Epidermal melanocyte (primary cell): ENCODE data around the gene AP2M1.

Experiments
- DNase-seq: peaks from one replicate; pipeline ENCODE4 v3.0.0; 2011; ENCODE audit warnings: low spot score; ENCODE audit not compliant: insufficient read length

AP2M1 gene

GRCh38 chr3:184178521-184179138 is 4.0 kb downstream of the AP2M1 start:
- no peak for DNase-seq

DNA sequence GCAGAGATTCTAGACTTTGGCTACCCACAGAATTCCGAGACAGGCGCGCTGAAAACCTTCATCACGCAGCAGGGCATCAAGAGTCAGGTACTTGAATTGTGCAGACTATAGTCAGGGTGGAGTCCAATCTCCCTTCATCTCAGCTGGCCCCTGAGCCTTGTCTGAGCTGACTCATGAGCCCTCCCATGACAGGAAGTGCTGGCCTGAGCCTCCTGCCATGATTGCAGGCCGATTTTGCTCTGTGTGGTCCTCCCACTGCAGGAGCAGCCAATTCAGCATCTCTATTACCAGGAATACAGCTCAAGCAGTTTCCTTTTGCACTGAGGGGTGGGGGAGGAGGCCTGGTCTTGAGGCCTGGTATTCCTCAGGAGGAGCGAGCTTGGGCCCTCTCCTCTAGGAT is 5.5 kb downstream of the AP2M1 start:
- DNase-seq, result no peak

- no peak for DNase-seq
Measured at GRCh38 chr3:184181596-184181995, 6.9 kb downstream of the AP2M1 start.

DNA sequence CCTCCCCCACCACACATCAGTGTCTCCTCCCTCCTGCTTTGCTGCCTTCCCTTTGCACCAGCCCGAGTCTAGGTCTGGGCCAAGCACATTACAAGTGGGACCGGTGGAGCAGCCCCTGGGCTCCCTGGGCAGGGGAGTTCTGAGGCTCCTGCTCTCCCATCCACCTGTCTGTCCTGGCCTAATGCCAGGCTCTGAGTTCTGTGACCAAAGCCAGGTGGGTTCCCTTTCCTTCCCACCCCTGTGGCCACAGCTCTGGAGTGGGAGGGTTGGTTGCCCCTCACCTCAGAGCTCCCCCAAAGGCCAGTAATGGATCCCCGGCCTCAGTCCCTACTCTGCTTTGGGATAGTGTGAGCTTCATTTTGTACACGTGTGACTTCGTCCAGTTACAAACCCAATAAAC is 9.0 kb downstream of the AP2M1 start:
- no peak for DNase-seq

DNA sequence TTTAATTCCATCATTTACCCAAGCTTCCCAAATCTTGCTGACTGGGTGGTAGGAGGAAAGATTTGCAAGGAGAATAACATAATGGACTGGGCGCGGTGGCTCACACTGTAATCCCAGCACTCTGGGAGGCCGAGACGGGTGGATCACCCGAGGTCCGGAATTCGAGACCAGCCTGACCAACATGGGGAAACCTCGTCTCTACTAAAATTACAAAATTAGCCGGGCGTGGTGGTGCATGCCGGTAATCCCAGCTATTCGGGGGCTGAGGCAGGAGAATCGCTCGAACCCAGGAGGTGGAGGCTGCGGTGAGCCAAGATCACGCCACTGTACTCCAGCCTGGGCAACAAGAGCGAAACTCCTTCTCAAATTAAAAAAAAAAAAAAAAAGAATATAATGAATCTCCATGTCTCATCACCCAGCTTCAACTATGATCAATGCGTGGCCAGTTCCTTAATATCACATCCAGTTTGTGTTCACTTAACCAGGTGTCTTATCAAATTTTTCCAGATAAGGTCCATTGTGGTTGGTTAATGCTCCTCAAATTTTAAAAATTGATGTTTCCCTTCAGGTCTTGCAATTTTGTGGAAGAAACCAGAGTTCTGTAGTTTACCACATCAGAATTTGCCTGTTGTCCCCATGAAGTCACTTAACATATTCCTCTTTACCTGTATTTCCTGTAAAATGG is 10.0 kb downstream of the AP2M1 start:
- DNase-seq, result no peak

GRCh38 chr3:184185461-184186183 is 11.0 kb downstream of the AP2M1 start:
- DNase-seq, result peak; percentile 96

- DNase-seq, result no peak
Measured at GRCh38 chr3:184186184-184186901, 11.7 kb downstream of the AP2M1 start, which contains the start of gene ABCF3. Gene ABCF3, plus strand, starts transcription at chr3:184186199. Its CDS starts 9 bp downstream, at chr3:184186208.

DNA sequence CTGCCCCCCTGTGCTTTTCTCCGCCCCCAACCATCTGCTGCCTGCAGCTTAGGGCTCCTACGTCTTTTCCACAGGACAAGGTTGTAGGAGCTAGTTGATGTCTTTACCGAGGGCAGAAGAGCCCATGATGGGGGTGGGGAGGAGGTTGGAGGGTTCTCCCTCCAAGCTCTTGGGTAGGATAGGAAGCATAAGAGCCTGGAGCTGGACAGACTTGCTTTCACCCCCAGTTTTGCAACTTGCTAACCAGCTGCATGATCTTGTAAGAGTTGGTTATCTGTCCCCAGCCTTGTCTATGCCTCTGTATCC is 12.2 kb downstream of the AP2M1 start:
- DNase-seq, result no peak

GRCh38 chr3:184188080-184188479 is 13.4 kb downstream of the AP2M1 start:
- no peak for DNase-seq

DNA sequence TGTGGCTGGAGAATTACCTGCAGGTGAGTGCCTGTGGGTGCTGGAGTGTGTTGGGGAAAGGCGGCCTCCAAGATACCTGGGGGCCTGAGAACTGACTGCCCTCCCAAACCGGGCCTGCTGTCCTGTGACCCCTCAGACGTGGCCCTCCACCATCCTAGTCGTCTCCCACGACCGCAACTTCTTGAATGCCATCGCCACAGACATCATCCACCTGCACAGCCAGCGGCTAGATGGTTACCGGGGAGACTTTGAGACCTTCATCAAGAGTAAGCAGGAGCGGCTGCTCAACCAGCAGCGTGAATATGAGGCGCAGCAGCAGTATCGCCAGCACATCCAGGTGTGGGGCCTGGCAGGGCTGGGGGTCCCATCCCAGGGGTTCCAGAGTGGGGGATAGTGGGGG is 14.8 kb downstream of the AP2M1 start:
- no peak for DNase-seq

GRCh38 chr3:184192889-184193288 is 18.2 kb downstream of the AP2M1 start:
- no peak for DNase-seq

- DNase-seq, result no peak
Measured at GRCh38 chr3:184193991-184194539, 19.4 kb downstream of the AP2M1 start.

GRCh38 chr3:184196536-184196935 is 21.9 kb downstream of the AP2M1 start:
- no peak for DNase-seq

DNA sequence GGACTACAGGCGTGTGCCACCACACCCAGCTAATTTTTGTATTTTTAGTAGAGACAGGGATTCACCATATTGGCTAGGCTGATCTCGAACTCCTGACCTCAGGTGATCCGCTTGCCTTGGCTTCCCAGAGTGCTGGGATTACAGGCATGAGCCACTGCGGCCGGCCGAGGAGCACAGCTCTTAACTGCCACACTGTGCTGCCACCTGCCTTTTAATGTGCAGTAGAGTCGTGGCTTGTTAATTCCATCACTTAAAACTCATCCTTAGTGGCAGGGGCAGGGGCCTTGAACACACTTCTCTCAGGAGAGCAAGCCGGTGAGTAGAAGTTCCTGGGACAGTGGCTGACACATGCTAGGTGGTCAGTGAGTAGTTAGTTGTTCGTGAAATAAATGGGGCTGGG is 23.9 kb downstream of the AP2M1 start:
- no peak for DNase-seq

GRCh38 chr3:184200825-184201224 is 26.2 kb downstream of the AP2M1 start:
- DNase-seq, result no peak

- DNase-seq, result no peak
Measured at GRCh38 chr3:184203526-184203925, 28.9 kb downstream of the AP2M1 start.

DNA sequence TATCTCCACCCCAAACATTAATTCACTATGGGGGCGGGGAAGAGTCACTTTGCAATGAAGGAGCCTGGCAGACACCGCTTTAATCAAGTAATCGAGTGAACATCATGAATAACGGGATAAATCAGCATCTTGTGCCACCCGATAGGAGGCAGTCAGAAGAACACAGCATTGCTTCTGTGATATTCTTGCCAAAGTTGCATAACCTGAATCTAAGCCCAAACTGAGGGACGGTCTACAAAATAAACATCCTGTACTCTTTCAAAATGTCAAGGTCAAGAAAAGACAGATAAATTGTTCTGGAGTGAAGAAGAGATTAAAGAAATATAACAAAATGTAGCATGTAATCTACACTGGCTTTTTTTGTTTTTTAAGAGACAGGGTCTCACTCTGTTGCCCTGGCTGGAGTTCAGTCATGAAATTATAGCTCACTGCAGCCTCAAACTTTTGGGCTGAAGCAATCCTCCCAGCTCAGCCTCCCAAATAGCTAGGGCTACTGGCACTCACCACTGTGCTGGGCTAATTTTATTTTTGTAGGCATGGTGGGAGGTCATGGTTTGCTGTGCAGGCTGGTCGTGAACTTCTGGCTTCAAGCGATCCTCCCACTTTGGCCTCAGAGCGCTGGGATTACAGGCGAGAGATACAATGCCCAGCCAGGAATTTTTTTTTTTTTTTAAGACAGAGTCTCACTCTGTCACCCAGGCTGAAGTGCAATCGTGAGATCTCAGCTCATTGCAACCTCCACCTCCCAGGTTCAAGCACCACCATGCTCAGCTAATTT is 34.7 kb downstream of the AP2M1 start:
- no peak for DNase-seq

GRCh38 chr3:184211297-184211696 is 36.6 kb downstream of the AP2M1 start:
- DNase-seq, result no peak

GRCh38 chr3:184211718-184212117 is 37.1 kb downstream of the AP2M1 start:
- no peak for DNase-seq

GRCh38 chr3:184218814-184219213 is 44.2 kb downstream of the AP2M1 start:
- no peak for DNase-seq

- DNase-seq, result no peak
Measured at GRCh38 chr3:184222521-184222920, 47.9 kb downstream of the AP2M1 start.
